ENCODE data around the gene GLCCI1.

GLCCI1 gene

GRCh38 chr7:7959979-7960670 is 8.5 kb upstream of the GLCCI1 start:
- Histone ChIP-seq H3K27me3 (replicated peaks in 2 of 5; ENCODE audit: control insufficient read depth in 4 of 5, insufficient read depth in 5 of 5, low read length in 4 of 5) (no peaks in the 10 kb centered on the region), H3K9me3 (ENCODE audit: control extremely low read depth in 1 of 5, control insufficient read depth in 4 of 5, insufficient read depth in 2 of 5, low read depth in 1 of 5, low read length in 4 of 5) (no peaks in the 10 kb centered on the region), H3K4me3 (ENCODE audit: control insufficient read depth in 1 of 7, extremely low read depth in 1 of 7, insufficient read depth in 4 of 7, low read depth in 2 of 7, low read length in 6 of 7) (no peak overlapping the region), H3K27ac (ENCODE audit: insufficient read depth in 1 of 2, low read depth in 1 of 2, low read length in 2 of 2, poor library complexity in 1 of 2, severe bottlenecking in 2 of 2) (no peak overlapping the region), H3K4me1 (ENCODE audit: control extremely low read depth in 1 of 4, control insufficient read depth in 4 of 4, insufficient read depth in 4 of 4, low read length in 3 of 4) (no peaks in the 10 kb centered on the region), H3K36me3 (ENCODE audit: control insufficient read depth in 4 of 4, insufficient read depth in 4 of 4, low read length in 3 of 4) (no peaks in the 10 kb centered on the region)
- POLR2A ChIA-PET, result no interaction called here
- no peak for DNase-seq
- CTCF ChIA-PET, result interaction anchor here (1.2 kb wide), 1 partner anchor 9 kb away, joined by 3 read pairs; no protein-coding TSS in a partner anchor
- WGBS (ENCODE audit: insufficient coverage), result 95% methylated on average over 2 of the region's 4 CpGs

GRCh38 chr7:7962851-7963250 is 5.7 kb upstream of the GLCCI1 start:
- no peak overlapping the region for H3K27ac ChIP-seq (ENCODE audit: insufficient read depth in 1 of 2, low read depth in 1 of 2, low read length in 2 of 2, poor library complexity in 1 of 2, severe bottlenecking in 2 of 2)
- no peak overlapping the region for H3K4me3 ChIP-seq (ENCODE audit: control insufficient read depth in 1 of 7, extremely low read depth in 1 of 7, insufficient read depth in 4 of 7, low read depth in 2 of 7, low read length in 6 of 7)
- 96% methylated on average over 2 of the region's 3 CpGs for WGBS (ENCODE audit: insufficient coverage)
- no peaks in the 10 kb centered on the region for H3K27me3 ChIP-seq (replicated peaks in 2 of 5; ENCODE audit: control insufficient read depth in 4 of 5, insufficient read depth in 5 of 5, low read length in 4 of 5)
- ChIA-PET POLR2A (no interaction called here), CTCF (interaction anchor here (1.0 to 2.2 kb wide), 4 partner anchors 10 to 282 kb away, joined by 3 to 10 read pairs (median 3); no protein-coding TSS in a partner anchor)
- no peaks in the 10 kb centered on the region for H3K9me3 ChIP-seq (ENCODE audit: control extremely low read depth in 1 of 5, control insufficient read depth in 4 of 5, insufficient read depth in 2 of 5, low read depth in 1 of 5, low read length in 4 of 5)
- DNase-seq, result no peak
- peaks cover 0 to 5% (median 5%) of the 10 kb centered on the region in 4 experiments for H3K4me1 ChIP-seq (ENCODE audit: control extremely low read depth in 1 of 4, control insufficient read depth in 4 of 4, insufficient read depth in 4 of 4, low read length in 3 of 4)
- H3K36me3 ChIP-seq (ENCODE audit: control insufficient read depth in 4 of 4, insufficient read depth in 4 of 4, low read length in 3 of 4), result no peaks in the 10 kb centered on the region

- no peak overlapping the region for H3K4me3 ChIP-seq (ENCODE audit: control insufficient read depth in 1 of 7, extremely low read depth in 1 of 7, insufficient read depth in 4 of 7, low read depth in 2 of 7, low read length in 6 of 7)
- no peaks in the 10 kb centered on the region for H3K9me3 ChIP-seq (ENCODE audit: control extremely low read depth in 1 of 5, control insufficient read depth in 4 of 5, insufficient read depth in 2 of 5, low read depth in 1 of 5, low read length in 4 of 5)
- WGBS (ENCODE audit: insufficient coverage), result no CpG with 5 or more reads among the region's 2 CpGs
- H3K27me3 ChIP-seq (replicated peaks in 2 of 5; ENCODE audit: control insufficient read depth in 4 of 5, insufficient read depth in 5 of 5, low read length in 4 of 5), result no peaks in the 10 kb centered on the region
- H3K4me1 ChIP-seq (ENCODE audit: control extremely low read depth in 1 of 4, control insufficient read depth in 4 of 4, insufficient read depth in 4 of 4, low read length in 3 of 4), result peaks cover 0 to 10% (median 6%) of the 10 kb centered on the region in 4 experiments
- H3K27ac ChIP-seq (ENCODE audit: insufficient read depth in 1 of 2, low read depth in 1 of 2, low read length in 2 of 2, poor library complexity in 1 of 2, severe bottlenecking in 2 of 2), result no peak overlapping the region
- ChIA-PET POLR2A (no interaction called here), CTCF (interaction anchor here (2.2 kb wide), 1 partner anchor 11 kb away, joined by 10 read pairs; no protein-coding TSS in a partner anchor)
- H3K36me3 ChIP-seq (ENCODE audit: control insufficient read depth in 4 of 4, insufficient read depth in 4 of 4, low read length in 3 of 4), result no peaks in the 10 kb centered on the region
- no peak for DNase-seq
Measured at GRCh38 chr7:7964250-7964649, 4.3 kb upstream of the GLCCI1 start.

DNA sequence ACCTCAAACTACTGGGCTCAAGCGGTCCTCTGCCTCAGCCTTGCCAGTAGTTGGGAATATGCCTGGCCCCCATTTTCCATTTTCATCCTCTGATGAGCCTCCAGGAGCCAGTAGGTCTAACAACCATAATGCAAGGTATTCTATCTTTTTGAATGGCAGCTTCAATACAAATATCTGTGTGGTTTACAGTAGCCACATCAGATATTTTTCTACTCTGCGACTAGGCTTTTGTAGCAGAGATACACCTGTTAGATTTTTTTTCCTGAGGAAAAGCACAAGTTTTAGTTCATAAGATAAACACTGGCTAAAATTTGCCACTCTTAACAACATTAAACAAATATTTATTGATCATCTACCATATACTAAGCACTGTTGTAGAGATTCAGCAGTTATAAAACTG is 3.9 kb upstream of the GLCCI1 start:
- Histone ChIP-seq H3K36me3 (ENCODE audit: control insufficient read depth in 4 of 4, insufficient read depth in 4 of 4, low read length in 3 of 4) (no peaks in the 10 kb centered on the region), H3K27me3 (replicated peaks in 2 of 5; ENCODE audit: control insufficient read depth in 4 of 5, insufficient read depth in 5 of 5, low read length in 4 of 5) (no peaks in the 10 kb centered on the region), H3K4me1 (ENCODE audit: control extremely low read depth in 1 of 4, control insufficient read depth in 4 of 4, insufficient read depth in 4 of 4, low read length in 3 of 4) (peaks cover 0 to 10% (median 6%) of the 10 kb centered on the region in 4 experiments), H3K4me3 (ENCODE audit: control insufficient read depth in 1 of 7, extremely low read depth in 1 of 7, insufficient read depth in 4 of 7, low read depth in 2 of 7, low read length in 6 of 7) (no peak overlapping the region), H3K9me3 (ENCODE audit: control extremely low read depth in 1 of 5, control insufficient read depth in 4 of 5, insufficient read depth in 2 of 5, low read depth in 1 of 5, low read length in 4 of 5) (no peaks in the 10 kb centered on the region), H3K27ac (ENCODE audit: insufficient read depth in 1 of 2, low read depth in 1 of 2, low read length in 2 of 2, poor library complexity in 1 of 2, severe bottlenecking in 2 of 2) (no peak overlapping the region)
- no peak for DNase-seq
- CTCF ChIA-PET, result interaction anchor here (1.1 to 1.2 kb wide), 2 partner anchors 34 to 226 kb away, joined by 3 to 5 read pairs; no protein-coding TSS in a partner anchor
- POLR2A ChIA-PET, result no interaction called here
- 94% methylated on average over 2 of the region's 2 CpGs for WGBS (ENCODE audit: insufficient coverage)

GRCh38 chr7:7965301-7965700 is 3.3 kb upstream of the GLCCI1 start:
- ChIA-PET CTCF (interaction anchor here (1.1 to 1.3 kb wide), 4 partner anchors 13 to 225 kb away, joined by 3 to 5 read pairs (median 3); no protein-coding TSS in a partner anchor), POLR2A (no interaction called here)
- H3K4me1 ChIP-seq (ENCODE audit: control extremely low read depth in 1 of 4, control insufficient read depth in 4 of 4, insufficient read depth in 4 of 4, low read length in 3 of 4), result peaks cover under 1 to 10% (median 7%) of the 10 kb centered on the region in 4 experiments

DNA sequence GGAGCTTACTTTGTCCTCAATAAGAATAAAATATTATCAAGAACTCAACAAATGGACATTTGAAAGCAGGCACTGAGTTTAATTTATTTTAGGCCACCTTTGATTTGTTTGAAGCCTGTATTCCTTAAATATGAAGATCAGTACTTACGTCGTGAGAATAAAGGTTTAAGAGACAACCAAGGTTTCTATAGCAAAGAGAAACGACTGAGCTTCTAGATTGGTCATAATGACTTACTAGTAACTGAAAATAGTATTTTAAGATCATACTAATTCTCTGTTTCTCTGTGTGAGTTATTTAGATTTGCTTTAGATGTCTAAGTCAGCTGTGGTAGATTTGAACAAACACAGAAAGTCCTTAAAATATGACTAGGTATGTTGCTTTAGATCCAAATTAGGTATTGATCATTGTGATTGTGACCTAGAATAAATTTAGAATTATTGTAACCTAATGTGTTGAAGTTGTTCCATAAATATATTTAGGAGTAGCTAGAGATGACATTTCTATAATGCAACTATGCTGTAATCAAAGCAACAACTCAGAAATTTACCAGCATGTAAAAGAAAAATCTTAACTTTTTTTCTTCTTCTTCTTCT is 2.4 kb upstream of the GLCCI1 start:
- Histone ChIP-seq H3K4me3 (ENCODE audit: control insufficient read depth in 1 of 7, extremely low read depth in 1 of 7, insufficient read depth in 4 of 7, low read depth in 2 of 7, low read length in 6 of 7) (no peak overlapping the region), H3K27ac (ENCODE audit: insufficient read depth in 1 of 2, low read depth in 1 of 2, low read length in 2 of 2, poor library complexity in 1 of 2, severe bottlenecking in 2 of 2) (no peak overlapping the region), H3K27me3 (replicated peaks in 2 of 5; ENCODE audit: control insufficient read depth in 4 of 5, insufficient read depth in 5 of 5, low read length in 4 of 5) (no peaks in the 10 kb centered on the region), H3K36me3 (ENCODE audit: control insufficient read depth in 4 of 4, insufficient read depth in 4 of 4, low read length in 3 of 4) (no peaks in the 10 kb centered on the region), H3K4me1 (ENCODE audit: control extremely low read depth in 1 of 4, control insufficient read depth in 4 of 4, insufficient read depth in 4 of 4, low read length in 3 of 4) (peaks cover 10 to 19% (median 15%) of the 10 kb centered on the region in 4 experiments), H3K9me3 (ENCODE audit: control extremely low read depth in 1 of 5, control insufficient read depth in 4 of 5, insufficient read depth in 2 of 5, low read depth in 1 of 5, low read length in 4 of 5) (no peaks in the 10 kb centered on the region)
- WGBS (ENCODE audit: insufficient coverage), result no CpG with 5 or more reads among the region's 3 CpGs
- ChIA-PET POLR2A (interaction anchor here (0.7 kb wide), 1 partner anchor 100 kb away, joined by 3 read pairs; no protein-coding TSS in a partner anchor), CTCF (interaction anchor here (1.0 to 1.5 kb wide), 4 partner anchors 9 to 57 kb away, joined by 3 to 5 read pairs (median 4); no protein-coding TSS in a partner anchor)
- DNase-seq, result no peak

More at GRCh38 chr7:7965301-7965700, 3.3 kb upstream of the GLCCI1 start:
- Histone ChIP-seq H3K36me3 (ENCODE audit: control insufficient read depth in 4 of 4, insufficient read depth in 4 of 4, low read length in 3 of 4) (no peaks in the 10 kb centered on the region), H3K4me3 (ENCODE audit: control insufficient read depth in 1 of 7, extremely low read depth in 1 of 7, insufficient read depth in 4 of 7, low read depth in 2 of 7, low read length in 6 of 7) (no peak overlapping the region), H3K27ac (ENCODE audit: insufficient read depth in 1 of 2, low read depth in 1 of 2, low read length in 2 of 2, poor library complexity in 1 of 2, severe bottlenecking in 2 of 2) (no peak overlapping the region), H3K9me3 (ENCODE audit: control extremely low read depth in 1 of 5, control insufficient read depth in 4 of 5, insufficient read depth in 2 of 5, low read depth in 1 of 5, low read length in 4 of 5) (no peaks in the 10 kb centered on the region), H3K27me3 (replicated peaks in 2 of 5; ENCODE audit: control insufficient read depth in 4 of 5, insufficient read depth in 5 of 5, low read length in 4 of 5) (no peaks in the 10 kb centered on the region)
- 100% methylated on average over 1 of the region's 1 CpG for WGBS (ENCODE audit: insufficient coverage)
- DNase-seq, result no peak
